ENCODE data around the gene RBFOX1. TPM values are rescaled to one million over a fixed set of nuclear protein-coding genes. Genes with fewer than 3 reads are reported as not detected.

The RBFOX1 gene
- total and polyA plus RNA-seq, 10 of the 15 experiments (the other 5 are each of a cell fraction or from before 2014, with no cell fraction given) = 0.87 TPM; not detected in 9

- no peak for TF ChIP-seq BCL3 (IDR thresholded peaks at IDR 0.05; ENCODE audit: borderline replicate concordance, insufficient read depth, low read depth, low read length, poor library complexity, severe bottlenecking)
- TF ChIP-seq SMC3 (IDR thresholded peaks at IDR 0.05; ENCODE audit: borderline replicate concordance, low read length) = no peak
- TF ChIP-seq NFXL1 (IDR thresholded peaks at IDR 0.05; ENCODE audit: borderline replicate concordance) = no peak
- TF ChIP-seq SMAD5 (IDR thresholded peaks at IDR 0.05; ENCODE audit: low read depth) = no peak
- TF ChIP-seq TCF12 (IDR thresholded peaks at IDR 0.05; ENCODE audit: low read depth, low read length) = no peak
- no peak for TF ChIP-seq PKNOX1 (IDR thresholded peaks at IDR 0.05)
- no peak for TF ChIP-seq TCF3 (IDR thresholded peaks at IDR 0.05; ENCODE audit: borderline replicate concordance, insufficient read depth, low read depth, low read length)
Observed at GRCh38 chr16:7731141-7731540, 398.5 kb downstream of the RBFOX1 start (continued).

GRCh38 chr16:7736138-7736665 lies 403.6 kb downstream of the RBFOX1 start:
- FAIRE-seq (no peak), ATAC-seq (no peak), DNase-seq (ENCODE audit: low read depth, low spot score) (no peak)
- no peak overlapping the region for H3K9ac ChIP-seq (ENCODE audit: control insufficient read depth, insufficient read depth, low read length)
- no peaks in the 10 kb centered on the region for H3K27me3 ChIP-seq (replicated peaks in 1 of 2; ENCODE audit: control insufficient read depth in 2 of 2, insufficient read depth in 2 of 2, low read length in 1 of 2)
- no peak overlapping the region for H3K4me3 ChIP-seq
- in situ Hi-C loops (cut with MboI) (no loop called here), intact Hi-C loops (cut with micrococcal nuclease; ENCODE audit: unreplicated experiment) (no loop called here)
- BruUV-seq (replicated peaks) = no TSS peak
- no peaks in the 10 kb centered on the region for H3K79me2 ChIP-seq (ENCODE audit: control insufficient read depth, insufficient read depth, low read length)
- H3K27ac ChIP-seq (ENCODE audit: control insufficient read depth, insufficient read depth) = no peak overlapping the region
- H3K4me1 ChIP-seq (ENCODE audit: control insufficient read depth, insufficient read depth, low read length) = no peaks in the 10 kb centered on the region
- CTCF ChIA-PET = interaction anchor here (0.7 kb wide), 1 partner anchor 19 kb away, joined by 4 read pairs; no protein-coding TSS in a partner anchor
- H2AFZ ChIP-seq (ENCODE audit: control insufficient read depth, low read depth, low read length) = no peak overlapping the region
- H3K9me3 ChIP-seq (replicated peaks; ENCODE audit: control insufficient read depth, insufficient read depth, low read length) = no peaks in the 10 kb centered on the region; the same call in 2 of the 3 replicates
- no peak overlapping the region for H3K4me2 ChIP-seq (ENCODE audit: control insufficient read depth, insufficient read depth)
- RAD21 ChIA-PET (ENCODE audit: unreplicated experiment) = no interaction called here
- SMC1A ChIA-PET (ENCODE audit: uncharacterized antibody, unreplicated experiment) = no interaction called here
- no peaks in the 10 kb centered on the region for H3K36me3 ChIP-seq (ENCODE audit: control insufficient read depth in 2 of 2, insufficient read depth in 2 of 2, low read length in 1 of 2)
- 0% methylated on average over 1 of the region's 1 CpG for WGBS (ENCODE audit: insufficient coverage, insufficient replicate concordance, low lambda C conversion rate, missing lambda C conversion rate)
- no peaks in the 10 kb centered on the region for H4K20me1 ChIP-seq (ENCODE audit: control insufficient read depth, insufficient read depth)
- POLR2A ChIA-PET = no interaction called here
- TF ChIP-seq RELB (IDR thresholded peaks at IDR 0.05; ENCODE audit: low read depth) (no peak), POLR2AphosphoS2 (IDR thresholded peaks at IDR 0.05; ENCODE audit: low read depth, low read length) (no peak), EZH2 (IDR thresholded peaks at IDR 0.05; ENCODE audit: borderline replicate concordance, control insufficient read depth, low read depth, low read length) (no peak), PKNOX1 (IDR thresholded peaks at IDR 0.05) (no peak), ZZZ3 (IDR thresholded peaks at IDR 0.05; ENCODE audit: control insufficient read depth, insufficient read length, low read depth) (no peak), YY1 (IDR thresholded peaks at IDR 0.05; ENCODE audit: low read depth, low read length) (no peak), BACH1 (IDR thresholded peaks at IDR 0.05; ENCODE audit: borderline replicate concordance) (no peak), HDGF (IDR thresholded peaks at IDR 0.05) (no peak), IRF3 (IDR thresholded peaks at IDR 0.05) (no peak), ZNF207 (IDR thresholded peaks at IDR 0.05; ENCODE audit: borderline replicate concordance) (no peak), KLF5 (IDR thresholded peaks at IDR 0.05; ENCODE audit: partially characterized antibody) (no peak)

Data from GM12878 (cell line).